ENCODE data around the gene NPAS3. TPM values are rescaled to one million over a fixed set of nuclear protein-coding genes. Genes with fewer than 3 reads are reported as not detected.

Gene NPAS3
- total and polyA plus RNA-seq, 2 donors (not counting 3 experiments of a cell fraction or from before 2014, with no cell fraction given): 0.10 to 0.13 TPM

DNA sequence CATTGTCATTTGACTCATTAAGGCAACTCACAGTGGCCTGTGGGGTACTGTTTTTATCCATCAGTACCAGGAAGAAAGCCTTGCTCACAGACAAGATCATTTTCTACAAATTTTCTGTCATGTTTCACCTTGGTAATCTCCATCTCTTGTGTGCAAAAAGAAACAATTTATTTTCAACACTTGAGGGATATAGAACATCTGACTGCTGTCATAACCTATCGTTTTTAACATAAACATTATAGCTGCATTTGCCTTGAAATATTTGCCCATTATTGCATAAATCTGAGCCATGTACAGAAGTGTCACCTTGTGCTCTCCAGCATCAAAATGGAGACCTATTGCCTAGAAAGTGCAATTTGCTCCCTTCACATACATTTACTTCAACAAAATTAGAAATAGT, 300.8 kb downstream of the NPAS3 start:
- dilution Hi-C loops (cut with MboI; ENCODE audit: extremely low pct_ligation_motif_present, low sequenced_read_pairs): no loop called here
- H3K9me3 ChIP-seq (replicated peaks; ENCODE audit: control insufficient read depth, insufficient read depth, low read length): no peaks in the 10 kb centered on the region
- H3K4me2 ChIP-seq (ENCODE audit: insufficient read depth, low read length): no peak overlapping the region
- ChIA-PET POLR2A (no interaction called here), CTCF (no interaction called here)
- H3K27me3 ChIP-seq (ENCODE audit: control insufficient read depth in 2 of 2, insufficient read depth in 2 of 2, low read length in 2 of 2): no peaks in the 10 kb centered on the region
- intact Hi-C loops (cut with micrococcal nuclease): no loop called here
- no peaks in the 10 kb centered on the region for H3K4me1 ChIP-seq (ENCODE audit: control insufficient read depth, extremely low read depth, insufficient read depth, low read length)
- H2AFZ ChIP-seq (ENCODE audit: low read depth, low read length): no peak overlapping the region
- TF ChIP-seq GATA2 (IDR thresholded peaks at IDR 0.05; ENCODE audit: insufficient read depth, insufficient read length, low read depth, low read length) (no peak), FOS (IDR thresholded peaks at IDR 0.05; ENCODE audit: borderline replicate concordance, insufficient read depth, low read length) (no peak), MYC (IDR thresholded peaks at IDR 0.05; ENCODE audit: low read depth, low read length) (no peak), POLR2AphosphoS5 (IDR thresholded peaks at IDR 0.05; ENCODE audit: insufficient read depth, low read depth, low read length) (no peak), EZH2 (IDR thresholded peaks at IDR 0.05; ENCODE audit: borderline replicate concordance, low read depth, low read length, severe bottlenecking) (no peak), JUN (IDR thresholded peaks at IDR 0.05; ENCODE audit: borderline replicate concordance, insufficient read depth, insufficient read length, low read depth) (no peak), POLR2A (IDR thresholded peaks at IDR 0.05; ENCODE audit: low read depth, low read length) (no peak)
- TF ChIP-seq, protein P1, sequence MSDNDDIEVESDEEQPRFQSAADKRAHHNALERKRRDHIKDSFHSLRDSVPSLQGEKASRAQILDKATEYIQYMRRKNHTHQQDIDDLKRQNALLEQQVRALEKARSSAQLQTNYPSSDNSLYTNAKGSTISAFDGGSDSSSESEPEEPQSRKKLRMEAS (IDR thresholded peaks at IDR 0.05; ENCODE audit: insufficient read depth, insufficient read length): no peak
- TF ChIP-seq, protein P2, sequence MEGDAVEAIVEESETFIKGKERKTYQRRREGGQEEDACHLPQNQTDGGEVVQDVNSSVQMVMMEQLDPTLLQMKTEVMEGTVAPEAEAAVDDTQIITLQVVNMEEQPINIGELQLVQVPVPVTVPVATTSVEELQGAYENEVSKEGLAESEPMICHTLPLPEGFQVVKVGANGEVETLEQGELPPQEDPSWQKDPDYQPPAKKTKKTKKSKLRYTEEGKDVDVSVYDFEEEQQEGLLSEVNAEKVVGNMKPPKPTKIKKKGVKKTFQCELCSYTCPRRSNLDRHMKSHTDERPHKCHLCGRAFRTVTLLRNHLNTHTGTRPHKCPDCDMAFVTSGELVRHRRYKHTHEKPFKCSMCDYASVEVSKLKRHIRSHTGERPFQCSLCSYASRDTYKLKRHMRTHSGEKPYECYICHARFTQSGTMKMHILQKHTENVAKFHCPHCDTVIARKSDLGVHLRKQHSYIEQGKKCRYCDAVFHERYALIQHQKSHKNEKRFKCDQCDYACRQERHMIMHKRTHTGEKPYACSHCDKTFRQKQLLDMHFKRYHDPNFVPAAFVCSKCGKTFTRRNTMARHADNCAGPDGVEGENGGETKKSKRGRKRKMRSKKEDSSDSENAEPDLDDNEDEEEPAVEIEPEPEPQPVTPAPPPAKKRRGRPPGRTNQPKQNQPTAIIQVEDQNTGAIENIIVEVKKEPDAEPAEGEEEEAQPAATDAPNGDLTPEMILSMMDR (IDR thresholded peaks at IDR 0.05; ENCODE audit: extremely low read depth in 1 of 2, insufficient read depth in 1 of 2, low read depth in 1 of 2, low read length in 2 of 2): no peak
- H4K20me1 ChIP-seq (replicated peaks; ENCODE audit: control insufficient read depth, extremely low read depth, insufficient read depth, low read length): no peaks in the 10 kb centered on the region
- DNase-seq (ENCODE audit: low read depth, low spot score) (no peak), FAIRE-seq (no peak)
- H3K36me3 ChIP-seq (ENCODE audit: control insufficient read depth in 2 of 2, extremely low read depth in 1 of 2, insufficient read depth in 2 of 2, low read length in 2 of 2): no peaks in the 10 kb centered on the region
- no peak overlapping the region for H3K27ac ChIP-seq (ENCODE audit: insufficient read depth, low read depth, low read length)
- H3K9ac ChIP-seq (replicated peaks; ENCODE audit: extremely low read depth, insufficient read depth, low read length): no peak overlapping the region
- no peak overlapping the region for H3K4me3 ChIP-seq (replicated peaks in 1 of 3; ENCODE audit: insufficient read depth in 1 of 3, low read depth in 1 of 3, low read length in 3 of 3)
- no TSS peak for BruUV-seq (replicated peaks)
- H3K9me1 ChIP-seq (replicated peaks; ENCODE audit: control insufficient read depth, extremely low read depth, insufficient read depth, low read length): no peaks in the 10 kb centered on the region
- H3K79me2 ChIP-seq (ENCODE audit: control insufficient read depth, insufficient read depth, low read length): no peaks in the 10 kb centered on the region

All from endothelial cell of umbilical vein (primary cell).